HEK293 (cell line): ENCODE measurements around the gene CNR1.

Experiments
- CTCF ChIP-seq: fragments of 450-650 bp; formaldehyde crosslinking; IDR thresholded peaks from 2 replicates; pipeline ENCODE4 v1.5.1; 2016; ENCODE audit warnings: missing biosample characterization, missing genetic modification characterization
- WT1 ChIP-seq: fragments of 450-650 bp; formaldehyde crosslinking; IDR thresholded peaks from 2 replicates; pipeline ENCODE4 v1.5.1; 2016; ENCODE audit warnings: missing biosample characterization, missing genetic modification characterization
- ZNF23 ChIP-seq: fragments of 450-650 bp; formaldehyde crosslinking; IDR thresholded peaks from 2 replicates; pipeline ENCODE4 v1.5.1; 2016; ENCODE audit warnings: missing biosample characterization, missing genetic modification characterization, borderline replicate concordance
- ZNF266 ChIP-seq: fragments of 450-650 bp; formaldehyde crosslinking; IDR thresholded peaks from 2 replicates; pipeline ENCODE4 v1.5.1; 2016; ENCODE audit warnings: missing biosample characterization, missing genetic modification characterization, low read depth
- ZNF350 ChIP-seq: fragments of 450-650 bp; formaldehyde crosslinking; IDR thresholded peaks from 2 replicates; pipeline ENCODE4 v1.5.0; 2017; ENCODE audit warnings: missing biosample characterization, mild to moderate bottlenecking, missing genetic modification characterization
- ZNF362 ChIP-seq: fragments of 450-650 bp; formaldehyde crosslinking; IDR thresholded peaks from 2 replicates; pipeline ENCODE4 v1.5.1; 2016; ENCODE audit warnings: missing biosample characterization, missing genetic modification characterization
- ZNF513 ChIP-seq: fragments of 450-650 bp; IDR thresholded peaks from 2 replicates; pipeline ENCODE4 v1.5.1; 2018; ENCODE audit warnings: missing biosample characterization, missing genetic modification characterization
- ZNF639 ChIP-seq: fragments of 450-650 bp; formaldehyde crosslinking; IDR thresholded peaks from 2 replicates; pipeline ENCODE4 v1.5.1; 2016; ENCODE audit warnings: missing biosample characterization, missing genetic modification characterization
- ZNF670 ChIP-seq: fragments of 450-650 bp; formaldehyde crosslinking; IDR thresholded peaks from 2 replicates; pipeline ENCODE4 v1.5.1; 2016; ENCODE audit warnings: missing biosample characterization, missing genetic modification characterization, low read depth
- ZNF677 ChIP-seq: fragments of 450-650 bp; IDR thresholded peaks from 2 replicates; pipeline ENCODE4 v1.5.0; 2018; ENCODE audit warnings: missing biosample characterization, mild to moderate bottlenecking, missing genetic modification characterization, moderate library complexity
- ZNF792 ChIP-seq: fragments of 450-650 bp; formaldehyde crosslinking; IDR thresholded peaks from 2 replicates; pipeline ENCODE4 v1.5.1; 2016; ENCODE audit warnings: missing biosample characterization, missing genetic modification characterization

- TF ChIP-seq CTCF = no peak
- TF ChIP-seq ZNF362 (tag by site-specific recombination) = no peak
- TF ChIP-seq ZNF23 (tag by site-specific recombination) = no peak
- no peak for TF ChIP-seq ZNF350 (tag by site-specific recombination)
- no peak for TF ChIP-seq ZNF792 (tag by site-specific recombination)
- TF ChIP-seq ZNF266 = no peak
- TF ChIP-seq ZNF677 (tag by site-specific recombination) = no peak
- no peak for TF ChIP-seq ZNF639 (tag by site-specific recombination)
- TF ChIP-seq ZNF513 (tag by site-specific recombination) = no peak
- TF ChIP-seq WT1 (tag by site-specific recombination) = no peak
- no peak for TF ChIP-seq ZNF670
These were observed 2.1 kb downstream of the CNR1 start for GRCh38 chr6:88164061-88164460.
